ENCODE results near the gene SPOCD1. TPM values are rescaled to one million over a fixed set of nuclear protein-coding genes. Genes with fewer than 3 reads are reported as not detected.

Gene SPOCD1
- total RNA-seq, 1 donor from 2014 or later: 28.0 TPM

DNA sequence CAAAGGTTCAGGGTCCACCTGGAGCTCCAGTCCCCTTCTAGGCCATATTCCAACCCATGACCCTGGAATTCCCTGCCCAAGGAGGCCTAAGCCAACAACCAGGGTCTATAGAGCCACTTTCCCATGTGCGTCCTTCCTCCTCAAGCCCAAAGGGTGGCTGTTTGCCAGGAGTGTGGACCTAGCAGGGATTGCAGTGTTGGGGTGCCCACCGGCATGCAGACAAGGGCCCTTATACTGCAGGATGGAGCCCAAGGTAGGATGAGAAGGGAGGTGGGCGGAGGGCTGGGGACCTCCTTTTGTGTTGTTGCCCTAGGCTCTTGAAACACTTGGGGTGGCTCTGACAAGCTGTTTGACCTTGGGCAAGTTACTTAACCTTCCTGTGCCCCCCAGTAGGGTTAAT is 32.0 kb downstream of the SPOCD1 start:
- H3K4me3 ChIP-seq (ENCODE audit: insufficient read depth, low read depth, low read length): no peak overlapping the region
- Mint-ChIP-seq H3K36me3 (ENCODE audit: low read depth, unreplicated experiment) (no peaks in the 10 kb centered on the region), H3K27me3 (ENCODE audit: low read depth, unreplicated experiment) (peaks cover 16% of the 10 kb centered on the region), H3K27ac (ENCODE audit: unreplicated experiment) (no peak overlapping the region), H3K4me1 (ENCODE audit: low read depth, unreplicated experiment) (peaks cover 16% of the 10 kb centered on the region), H3K4me3 (ENCODE audit: unreplicated experiment) (no peak overlapping the region), H3K9me3 (ENCODE audit: unreplicated experiment) (no peaks in the 10 kb centered on the region)
- no peak overlapping the region for H3K9ac ChIP-seq (ENCODE audit: low read length)
- H3K9me3 ChIP-seq (ENCODE audit: insufficient read depth, low read depth, low read length): no peaks in the 10 kb centered on the region
- peaks cover 21% of the 10 kb centered on the region for H3K4me1 ChIP-seq (ENCODE audit: insufficient read depth, low read length)
- no peak for TF ChIP-seq CTCF (IDR thresholded peaks at IDR 0.05; ENCODE audit: insufficient read depth, low read depth, low read length)
- TF ChIP-seq EZH2 (IDR thresholded peaks at IDR 0.05; ENCODE audit: insufficient read depth, low read length): no peak
- no peaks in the 10 kb centered on the region for H3K36me3 ChIP-seq (ENCODE audit: insufficient read depth, low read length)
- FAIRE-seq (no peak), DNase-seq (ENCODE audit: low read depth) (no peak)
- H3K27me3 ChIP-seq (ENCODE audit: insufficient read depth, low read length): no peaks in the 10 kb centered on the region
- H3K27ac ChIP-seq (ENCODE audit: low read depth, low read length): no peak overlapping the region
- no peaks in the 10 kb centered on the region for H4K20me1 ChIP-seq (ENCODE audit: insufficient read depth, low read length)
- H3K79me2 ChIP-seq (ENCODE audit: insufficient read depth, low read length): no peaks in the 10 kb centered on the region
- H3K4me2 ChIP-seq (ENCODE audit: low read length): no peak overlapping the region
- no peak overlapping the region for H2AFZ ChIP-seq (ENCODE audit: low read depth, low read length)

GRCh38 chr1:31782421-31783410 is 33.1 kb downstream of the SPOCD1 start:
- peaks cover 14% of the 10 kb centered on the region for H3K4me1 Mint-ChIP-seq (ENCODE audit: low read depth, unreplicated experiment)
- Histone ChIP-seq H3K9ac (ENCODE audit: low read length) (no peak overlapping the region), H3K4me2 (ENCODE audit: low read length) (no peak overlapping the region), H3K79me2 (ENCODE audit: insufficient read depth, low read length) (no peaks in the 10 kb centered on the region), H3K27ac (ENCODE audit: low read depth, low read length) (no peak overlapping the region), H3K4me3 (ENCODE audit: insufficient read depth, low read depth, low read length) (no peak overlapping the region), H2AFZ (ENCODE audit: low read depth, low read length) (no peak overlapping the region), H3K27me3 (ENCODE audit: insufficient read depth, low read length) (no peaks in the 10 kb centered on the region), H3K36me3 (ENCODE audit: insufficient read depth, low read length) (no peaks in the 10 kb centered on the region), H3K9me3 (ENCODE audit: insufficient read depth, low read depth, low read length) (no peaks in the 10 kb centered on the region), H4K20me1 (ENCODE audit: insufficient read depth, low read length) (no peaks in the 10 kb centered on the region), H3K4me1 (ENCODE audit: insufficient read depth, low read length) (peaks cover 16% of the 10 kb centered on the region)
- H3K36me3 Mint-ChIP-seq (ENCODE audit: low read depth, unreplicated experiment): no peaks in the 10 kb centered on the region
- DNase-seq (ENCODE audit: low read depth) (no peak), FAIRE-seq (no peak)
- H3K27ac Mint-ChIP-seq (ENCODE audit: unreplicated experiment): no peak overlapping the region
- H3K9me3 Mint-ChIP-seq (ENCODE audit: unreplicated experiment): no peaks in the 10 kb centered on the region
- H3K27me3 Mint-ChIP-seq (ENCODE audit: low read depth, unreplicated experiment): peaks cover 20% of the 10 kb centered on the region
- no peak overlapping the region for H3K4me3 Mint-ChIP-seq (ENCODE audit: unreplicated experiment)
- no peak for TF ChIP-seq EZH2 (IDR thresholded peaks at IDR 0.05; ENCODE audit: insufficient read depth, low read length)
- no peak for TF ChIP-seq CTCF (IDR thresholded peaks at IDR 0.05; ENCODE audit: insufficient read depth, low read depth, low read length)
